ENCODE measurements around the gene OR10G7. TPM values are rescaled to one million over a fixed set of nuclear protein-coding genes. Genes with fewer than 3 reads are reported as not detected.

OR10G7 gene
- total RNA-seq = not detected in 2 replicates

GRCh38 chr11:124041254-124041653 is at the start of gene OR10G7:
OR10G7 (minus strand) TSS chr11:124041325; CDS start chr11:124039001, 2,324 bp downstream.

GRCh38 chr11:124026498-124026897 is 14.6 kb downstream of the OR10G7 start, which contains the start of gene OR10G8:
OR10G8 (plus strand) TSS chr11:124026798; CDS start chr11:124029623, 2,825 bp downstream.

GRCh38 chr11:124012697-124013096 is 28.4 kb downstream of the OR10G7 start, which contains the start of gene OR10G4:
OR10G4 (plus strand) TSS chr11:124012997; CDS start chr11:124015575, 2,578 bp downstream.

GRCh38 chr11:123995119-123995518 is 46.0 kb downstream of the OR10G7 start, which contains the start of gene OR10G6:
OR10G6 (minus strand) TSS chr11:123995161; CDS start chr11:123995161, 0 bp downstream.

Other genes with a start within 250 kb of the OR10G7 start
- gene OR6M1, start 235.0 kb downstream of the OR10G7 start, total RNA-seq = not detected in 2 replicates
- gene TMEM225, start 155.7 kb downstream of the OR10G7 start, total RNA-seq = not detected in 2 replicates
- not detected in 2 replicates for gene OR8D4, start 139.2 kb downstream of the OR10G7 start, total RNA-seq
- gene OR4D5, start 101.7 kb downstream of the OR10G7 start, total RNA-seq = not detected in 2 replicates
- gene OR6T1, start 97.5 kb downstream of the OR10G7 start, total RNA-seq = not detected in 2 replicates
- not detected in 2 replicates for gene OR10S1, start 63.5 kb downstream of the OR10G7 start, total RNA-seq
- gene OR10G6, start 46.2 kb downstream of the OR10G7 start, total RNA-seq = not detected in 2 replicates
- not detected in 2 replicates for gene OR10G4, start 28.3 kb downstream of the OR10G7 start, total RNA-seq
- gene OR10G9, start 18.3 kb downstream of the OR10G7 start, total RNA-seq = not detected in 2 replicates
- not detected in 2 replicates for gene OR10G8, start 14.5 kb downstream of the OR10G7 start, total RNA-seq
- 21.0 and 23.5 TPM in 2 replicates for gene VWA5A, start 74.1 kb upstream of the OR10G7 start, total RNA-seq
- gene OR10D3, start 142.0 kb upstream of the OR10G7 start, total RNA-seq = not detected in 2 replicates
- not detected in 2 replicates for gene OR8G1, start 199.8 kb upstream of the OR10G7 start, total RNA-seq
- not detected in 2 replicates for gene OR8G5, start 215.1 kb upstream of the OR10G7 start, total RNA-seq